Peyer's patch (tissue), 4 donors: Measurements from ENCODE around the gene IL4I1.

Experiments
- POLR2A ChIP-seq, 2 donors: fragments of 450-650 bp; IDR thresholded peaks; one replicate each; pipeline ENCODE4 v1.5.1; 2017; ENCODE audit warnings: antibody characterized with exemption in 2 of 2, mild to moderate bottlenecking in 2 of 2, moderate library complexity in 2 of 2
- TF ChIP-seq, protein P1 (sequence below), 6 experiments: fragments of 450-650 bp in 4 of 6; fragments of 200-600 bp in 2 of 6; sonication (generic) in 1 of 6; IDR thresholded peaks; one replicate each; pipeline ENCODE4 v1.5.1; 2017 to 2019; ENCODE audit warnings: antibody characterized with exemption in 6 of 6, mild to moderate bottlenecking in 3 of 6, moderate library complexity in 1 of 6

DNA sequence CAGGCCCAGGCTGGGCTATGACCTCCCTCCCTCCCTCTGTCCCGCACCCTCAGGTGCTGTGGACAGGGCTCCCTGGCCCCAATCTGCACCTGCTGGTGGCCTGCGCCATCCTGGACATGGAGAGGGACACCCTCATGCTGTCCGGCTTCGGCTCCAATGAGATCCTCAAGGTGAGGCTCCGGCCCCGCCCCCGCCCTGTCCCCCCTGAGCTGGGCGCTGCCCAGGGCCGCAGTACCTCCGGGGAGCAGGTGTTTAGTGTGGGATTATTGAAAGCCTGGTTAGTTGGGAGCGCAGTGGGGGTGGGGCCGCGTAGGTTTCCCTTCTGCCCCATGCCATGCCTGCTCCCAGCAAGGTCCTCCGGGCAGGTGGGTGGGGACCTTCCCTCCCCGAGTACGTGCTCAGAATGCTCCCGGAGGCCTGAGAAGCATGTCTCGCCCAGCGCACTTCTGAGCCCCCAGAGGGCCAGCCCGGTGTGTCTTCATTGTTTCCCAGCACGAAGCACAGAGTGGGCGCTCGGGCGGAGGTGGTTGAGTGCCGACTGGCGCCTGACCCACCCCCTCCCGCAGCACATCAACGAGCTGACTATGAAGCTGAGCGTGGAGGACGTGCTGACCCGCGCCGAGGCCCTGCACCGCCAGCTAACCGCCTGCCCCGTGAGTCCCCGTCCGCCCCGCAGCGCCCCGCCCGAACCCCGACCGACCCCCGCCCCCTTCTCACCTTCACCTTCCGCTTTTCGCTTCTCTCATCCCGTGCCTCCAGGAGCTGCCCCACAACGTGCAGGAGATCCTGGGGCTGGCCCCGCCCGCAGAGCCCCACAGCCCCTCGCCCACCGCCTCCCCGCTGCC lies 8.8 kb downstream of the IL4I1 start:
- TF ChIP-seq, protein P1, sequence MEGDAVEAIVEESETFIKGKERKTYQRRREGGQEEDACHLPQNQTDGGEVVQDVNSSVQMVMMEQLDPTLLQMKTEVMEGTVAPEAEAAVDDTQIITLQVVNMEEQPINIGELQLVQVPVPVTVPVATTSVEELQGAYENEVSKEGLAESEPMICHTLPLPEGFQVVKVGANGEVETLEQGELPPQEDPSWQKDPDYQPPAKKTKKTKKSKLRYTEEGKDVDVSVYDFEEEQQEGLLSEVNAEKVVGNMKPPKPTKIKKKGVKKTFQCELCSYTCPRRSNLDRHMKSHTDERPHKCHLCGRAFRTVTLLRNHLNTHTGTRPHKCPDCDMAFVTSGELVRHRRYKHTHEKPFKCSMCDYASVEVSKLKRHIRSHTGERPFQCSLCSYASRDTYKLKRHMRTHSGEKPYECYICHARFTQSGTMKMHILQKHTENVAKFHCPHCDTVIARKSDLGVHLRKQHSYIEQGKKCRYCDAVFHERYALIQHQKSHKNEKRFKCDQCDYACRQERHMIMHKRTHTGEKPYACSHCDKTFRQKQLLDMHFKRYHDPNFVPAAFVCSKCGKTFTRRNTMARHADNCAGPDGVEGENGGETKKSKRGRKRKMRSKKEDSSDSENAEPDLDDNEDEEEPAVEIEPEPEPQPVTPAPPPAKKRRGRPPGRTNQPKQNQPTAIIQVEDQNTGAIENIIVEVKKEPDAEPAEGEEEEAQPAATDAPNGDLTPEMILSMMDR (IDR thresholded peaks at IDR 0.05), result no peak
- no peak for TF ChIP-seq POLR2A (IDR thresholded peaks at IDR 0.05)
